Measurements from ENCODE around the gene GABRG3.

- TF ChIP-seq CTCF (IDR thresholded peaks at IDR 0.05) (no peak), POLR2A (IDR thresholded peaks at IDR 0.05) (no peak)
Observed at GRCh38 chr15:27134481-27134880, 163.5 kb downstream of the GABRG3 start.
